Ascending aorta (tissue), 2 donors: Measurements from ENCODE around the gene TMEM247. TPM values are rescaled to one million over a fixed set of nuclear protein-coding genes. Genes with fewer than 3 reads are reported as not detected.

Experiments
- DNase-seq, 2 donors: peaks; one replicate each; pipeline ENCODE4 v3.0.0-alpha.2; 2019; ENCODE audit warnings: low spot score in 2 of 2
- H3K27ac ChIP-seq, 2 donors: fragments of 200-600 bp; sonication (generic); one replicate each; pipeline ENCODE4 v1.5.1; 2016 to 2017; ENCODE audit warnings: mild to moderate bottlenecking in 1 of 2
- H3K27me3 ChIP-seq: fragments of 200-600 bp; sonication (generic); one replicate; pipeline ENCODE4 v1.5.1; 2017
- H3K36me3 ChIP-seq, 2 donors: fragments of 200-600 bp; sonication (generic); one replicate each; pipeline ENCODE4 v1.5.1; 2016
- H3K4me1 ChIP-seq, 2 donors: fragments of 200-600 bp; sonication (generic); one replicate each; pipeline ENCODE4 v1.5.1; 2016 to 2017; ENCODE audit warnings: mild to moderate bottlenecking in 1 of 2
- H3K4me3 ChIP-seq, 2 donors: fragments of 200-600 bp; sonication (generic); one replicate each; pipeline ENCODE4 v1.5.1; 2016 to 2017; ENCODE audit warnings: mild to moderate bottlenecking in 1 of 2
- H3K9me3 ChIP-seq, 2 donors: fragments of 200-600 bp; sonication (generic); one replicate each; pipeline ENCODE4 v1.5.1; 2016
- CTCF ChIP-seq, 3 experiments: fragments of 200-600 bp in 2 of 3; fragments of 450-650 bp in 1 of 3; sonication (generic) in 2 of 3; IDR thresholded peaks; one replicate each; pipeline ENCODE4 v1.5.1; 2016 to 2019; ENCODE audit warnings: antibody characterized with exemption in 3 of 3, mild to moderate bottlenecking in 1 of 3, moderate library complexity in 1 of 3
- intact Hi-C: fragments of 100-400 bp; cut with DNase I; formaldehyde crosslinking; loops from one replicate; pipeline ENCODE4 v1.15.1; 2023
- total RNA-seq: library from RNA; depleted of rRNA; stranded (reverse); fragments of >200 nt; gene quantifications from one replicate; pipeline ENCODE4 v1.1.0, GENCODE V29; 2016

The TMEM247 gene
- total RNA-seq, 1 donor from 2014 or later: not detected

GRCh38 chr2:46528880-46529279 lies 49.5 kb downstream of the TMEM247 start:
- no peak for DNase-seq
- intact Hi-C loops: no loop called here
- no peak overlapping the region for H3K4me3 ChIP-seq
- H3K27me3 ChIP-seq: no peaks in the 10 kb centered on the region
- no peaks in the 10 kb centered on the region for H3K36me3 ChIP-seq
- no peaks in the 10 kb centered on the region for H3K4me1 ChIP-seq
- TF ChIP-seq CTCF (IDR thresholded peaks at IDR 0.05): no peak
- H3K9me3 ChIP-seq: no peaks in the 10 kb centered on the region
- H3K27ac ChIP-seq: no peak overlapping the region

GRCh38 chr2:46530639-46531038 lies 51.3 kb downstream of the TMEM247 start:
- no peaks in the 10 kb centered on the region for H3K27me3 ChIP-seq
- no peak for TF ChIP-seq CTCF (IDR thresholded peaks at IDR 0.05)
- H3K9me3 ChIP-seq: no peaks in the 10 kb centered on the region
- H3K36me3 ChIP-seq: no peaks in the 10 kb centered on the region
- no peak overlapping the region for H3K27ac ChIP-seq
- no peak overlapping the region for H3K4me3 ChIP-seq
- intact Hi-C loops: no loop called here
- no peak for DNase-seq
- no peaks in the 10 kb centered on the region for H3K4me1 ChIP-seq

GRCh38 chr2:46531863-46532262 lies 52.5 kb downstream of the TMEM247 start:
- Histone ChIP-seq H3K36me3 (no peaks in the 10 kb centered on the region), H3K4me3 (no peak overlapping the region), H3K27ac (no peak overlapping the region), H3K9me3 (no peaks in the 10 kb centered on the region), H3K27me3 (no peaks in the 10 kb centered on the region), H3K4me1 (no peaks in the 10 kb centered on the region)
- intact Hi-C loops: no loop called here
- no peak for DNase-seq
- no peak for TF ChIP-seq CTCF (IDR thresholded peaks at IDR 0.05)

Other genes starting within 250 kb of the TMEM247 start
- 1,738 TPM for gene EPAS1, start 182.2 kb upstream of the TMEM247 start, total RNA-seq
- 40.0 TPM for gene RHOQ, start 62.9 kb downstream of the TMEM247 start, total RNA-seq
- 8.4 TPM for gene ATP6V1E2, start 63.0 kb downstream of the TMEM247 start, total RNA-seq
- 12.3 TPM for gene PIGF, start 137.5 kb downstream of the TMEM247 start, total RNA-seq
- 2.1 TPM for gene CRIPT, start 137.7 kb downstream of the TMEM247 start, total RNA-seq
- 8.9 TPM for gene SOCS5, start 219.7 kb downstream of the TMEM247 start, total RNA-seq